LNCaP clone FGC (cell line): Measurements from ENCODE around the gene NSG2.

Experiments
- DNase-seq: peaks from one replicate; pipeline ENCODE4 v3.0.0-alpha.2; 2011; ENCODE audit warnings: low read depth
- H3K4me3 ChIP-seq: 2 replicates; pipeline ENCODE4 v1.5.1; 2011; ENCODE audit warnings: mild to moderate bottlenecking, low read depth, low read length, control low read depth
- TF ChIP-seq, protein P1 (sequence below): IDR thresholded peaks from 2 replicates; pipeline ENCODE4 v1.5.1; 2012; ENCODE audit warnings: mild to moderate bottlenecking; ENCODE audit not compliant: control insufficient read depth, insufficient read depth; ENCODE audit errors: extremely low read depth

NSG2 gene

DNA sequence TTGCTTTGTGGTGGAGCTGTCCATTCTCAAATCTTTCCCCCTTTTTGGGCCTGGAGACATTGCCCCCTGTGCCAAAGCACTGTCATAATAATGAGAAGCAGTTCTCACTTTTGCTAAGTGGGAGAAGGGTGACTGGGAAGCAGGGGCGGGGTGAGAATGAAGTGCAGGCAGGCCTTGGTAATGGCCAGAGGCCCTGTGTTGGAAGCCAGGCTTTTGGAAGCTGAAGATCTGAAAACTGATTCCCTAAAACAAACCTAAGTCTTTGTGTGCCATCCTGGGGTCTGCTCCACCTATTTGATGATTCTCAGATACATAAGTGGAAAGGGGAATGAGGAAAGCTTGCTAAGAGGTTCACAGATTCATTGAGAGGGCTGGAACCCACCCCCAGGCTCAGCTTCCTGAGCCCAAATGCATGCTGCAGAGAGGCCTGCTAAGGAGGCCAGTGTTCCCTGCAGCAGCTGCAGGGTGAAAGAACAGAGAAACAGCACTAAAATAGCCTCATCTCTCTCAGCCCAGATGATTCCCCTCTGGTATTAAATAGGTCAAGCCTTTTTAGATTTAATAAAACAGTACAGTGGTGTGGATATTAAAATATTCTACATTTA, 75.0 kb downstream of the NSG2 start:
- TF ChIP-seq, protein P1, sequence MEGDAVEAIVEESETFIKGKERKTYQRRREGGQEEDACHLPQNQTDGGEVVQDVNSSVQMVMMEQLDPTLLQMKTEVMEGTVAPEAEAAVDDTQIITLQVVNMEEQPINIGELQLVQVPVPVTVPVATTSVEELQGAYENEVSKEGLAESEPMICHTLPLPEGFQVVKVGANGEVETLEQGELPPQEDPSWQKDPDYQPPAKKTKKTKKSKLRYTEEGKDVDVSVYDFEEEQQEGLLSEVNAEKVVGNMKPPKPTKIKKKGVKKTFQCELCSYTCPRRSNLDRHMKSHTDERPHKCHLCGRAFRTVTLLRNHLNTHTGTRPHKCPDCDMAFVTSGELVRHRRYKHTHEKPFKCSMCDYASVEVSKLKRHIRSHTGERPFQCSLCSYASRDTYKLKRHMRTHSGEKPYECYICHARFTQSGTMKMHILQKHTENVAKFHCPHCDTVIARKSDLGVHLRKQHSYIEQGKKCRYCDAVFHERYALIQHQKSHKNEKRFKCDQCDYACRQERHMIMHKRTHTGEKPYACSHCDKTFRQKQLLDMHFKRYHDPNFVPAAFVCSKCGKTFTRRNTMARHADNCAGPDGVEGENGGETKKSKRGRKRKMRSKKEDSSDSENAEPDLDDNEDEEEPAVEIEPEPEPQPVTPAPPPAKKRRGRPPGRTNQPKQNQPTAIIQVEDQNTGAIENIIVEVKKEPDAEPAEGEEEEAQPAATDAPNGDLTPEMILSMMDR: no peak
- no peak for DNase-seq
- H3K4me3 ChIP-seq: no peak overlapping the region

DNA sequence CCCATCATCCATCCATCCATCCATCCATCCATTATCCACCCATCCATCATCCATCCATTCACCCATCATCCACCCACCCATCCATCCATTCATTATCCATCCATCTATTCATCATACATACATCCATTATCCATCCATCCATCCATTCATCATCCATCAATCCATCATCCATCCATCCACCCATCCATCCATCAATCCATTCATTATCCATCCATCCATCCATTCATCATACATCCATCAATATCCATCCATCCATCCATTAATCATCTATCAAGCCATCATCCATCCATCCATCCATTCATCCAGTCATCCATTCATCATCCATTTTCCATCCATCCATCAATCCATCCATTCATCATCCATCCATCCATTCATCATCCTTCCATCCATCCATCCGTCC, 89.0 kb downstream of the NSG2 start:
- H3K4me3 ChIP-seq: no peak overlapping the region
- DNase-seq: no peak

DNA sequence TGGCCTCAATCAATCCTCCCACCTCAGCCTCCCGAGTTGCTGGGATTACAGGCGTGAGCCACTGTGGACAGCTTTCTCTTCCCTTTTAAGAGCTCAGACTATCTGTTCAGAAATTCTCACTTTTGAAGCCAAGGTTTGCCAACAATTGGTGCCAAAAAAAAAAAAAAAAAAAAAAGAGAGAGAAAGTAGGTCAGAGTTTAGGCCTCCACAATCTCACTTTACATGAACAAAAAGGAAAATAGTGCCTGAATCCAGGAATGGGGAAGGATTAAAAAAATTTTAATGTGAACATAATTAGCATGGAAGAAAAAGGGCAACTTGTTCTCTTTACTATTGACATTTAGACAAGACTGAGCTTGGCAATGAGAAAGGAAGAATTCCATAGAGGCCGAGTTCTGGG, 94.1 kb downstream of the NSG2 start:
- DNase-seq: no peak
- no peak overlapping the region for H3K4me3 ChIP-seq
- TF ChIP-seq, protein P1: no peak

More for the DNA sequence above, 89.0 kb downstream of the NSG2 start:
- TF ChIP-seq, protein P1: no peak

DNA sequence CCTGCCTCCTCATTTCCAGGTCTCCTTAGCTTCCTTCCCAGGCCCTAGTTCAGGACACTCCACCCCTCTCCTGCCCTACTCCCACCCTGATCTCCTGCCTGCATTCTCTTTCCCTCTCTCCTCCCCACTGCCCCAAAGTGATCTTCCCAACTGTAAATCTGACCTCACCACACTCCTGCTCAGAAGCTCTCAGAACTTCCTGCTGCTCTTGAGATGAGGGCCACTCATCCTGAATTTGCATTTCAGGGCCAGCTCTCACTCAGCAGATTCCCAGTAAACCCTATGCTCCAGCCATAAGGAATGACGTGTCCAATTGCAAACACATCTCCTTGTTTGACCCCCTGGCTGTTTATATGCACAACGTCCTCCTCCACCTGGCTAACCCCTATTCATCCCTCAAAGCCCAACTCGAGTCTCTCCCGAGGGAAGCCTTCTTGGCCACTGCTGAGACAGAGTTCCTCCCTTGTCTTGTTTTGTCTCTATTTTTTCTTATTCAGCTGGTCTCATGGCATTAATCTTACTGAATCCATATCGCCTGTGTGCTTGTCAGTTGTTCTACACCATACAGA, 95.0 kb downstream of the NSG2 start:
- DNase-seq: no peak
- TF ChIP-seq, protein P1: no peak
- H3K4me3 ChIP-seq: no peak overlapping the region

DNA sequence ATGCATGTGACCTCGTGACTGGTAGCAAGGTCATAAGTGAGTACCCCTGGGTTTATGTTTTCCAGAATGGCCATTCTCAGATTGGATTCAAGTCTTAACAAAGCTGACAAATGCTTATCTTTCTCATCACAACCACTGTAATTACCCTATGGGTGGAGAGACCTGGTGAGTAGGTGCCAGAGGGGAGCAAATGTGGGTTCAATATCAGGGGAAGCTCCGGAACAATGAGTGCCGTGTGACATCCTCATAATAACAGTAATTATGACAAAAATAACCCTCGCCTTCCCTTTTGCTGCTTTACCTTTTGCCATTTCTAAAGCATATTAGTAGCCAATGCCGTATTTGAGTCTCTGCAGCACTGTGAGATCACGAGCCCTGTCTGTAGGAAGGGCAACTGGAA, 95.9 kb downstream of the NSG2 start:
- TF ChIP-seq, protein P1: no peak
- no peak for DNase-seq
- no peak overlapping the region for H3K4me3 ChIP-seq

DNA sequence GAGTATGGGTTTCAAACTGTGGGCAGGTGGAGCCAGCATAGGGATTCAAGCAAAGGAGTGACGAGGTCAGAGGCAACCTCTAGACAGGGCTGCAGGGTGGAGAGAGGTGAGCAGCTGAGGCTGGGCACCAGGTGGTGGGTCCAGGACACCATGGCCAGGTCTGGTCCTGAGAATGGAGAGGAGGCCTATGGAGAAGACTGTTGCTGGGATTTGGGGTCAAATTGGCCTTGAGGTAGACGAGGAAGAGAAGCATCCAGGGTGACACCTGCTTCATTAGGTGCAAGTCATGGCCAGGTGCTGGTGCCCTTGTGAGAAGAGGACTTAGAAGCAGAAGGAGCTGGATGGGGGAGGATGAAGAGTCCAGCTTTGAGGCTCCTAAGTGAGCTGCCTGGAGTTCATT, 99.6 kb downstream of the NSG2 start:
- TF ChIP-seq, protein P1: no peak
- DNase-seq: no peak

DNA sequence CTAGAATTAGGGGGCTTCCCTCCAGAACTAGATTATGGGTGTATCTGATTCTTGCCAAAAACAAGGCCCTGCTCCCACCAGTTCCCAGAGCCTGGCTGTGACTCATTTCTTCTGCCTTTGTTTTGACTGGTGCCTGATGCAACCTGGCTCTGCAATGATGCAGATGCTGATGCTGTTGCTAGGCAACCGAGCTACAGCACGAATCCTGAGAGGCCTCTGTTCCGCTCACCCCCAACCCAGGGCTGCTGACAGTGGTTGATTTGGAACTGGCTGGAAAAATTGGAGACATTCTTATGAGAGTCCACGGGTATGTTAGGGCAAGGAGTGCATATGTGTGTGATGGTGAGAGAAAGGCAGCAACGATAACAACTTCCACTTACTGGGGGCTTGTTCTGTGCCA, 100.3 kb downstream of the NSG2 start:
- TF ChIP-seq, protein P1: no peak
- H3K4me3 ChIP-seq: no peak overlapping the region
- no peak for DNase-seq

More for the DNA sequence above, 99.6 kb downstream of the NSG2 start:
- no peak overlapping the region for H3K4me3 ChIP-seq
